NCI-H526 treated with DMSO at 0.1 percent for 48 hours (cell line): Measurements from ENCODE around the gene GPC3.
"Not testable (repeated sequence)": the region's sequence is repeated elsewhere in the genome, so short reads cannot be mapped to it uniquely, and the experiment has no call there.

ENCODE experiments used
- DNase-seq: peaks from one replicate; lab custom pipeline; 2025; lab: John Stamatoyannopoulos, UW

Gene GPC3

DNA sequence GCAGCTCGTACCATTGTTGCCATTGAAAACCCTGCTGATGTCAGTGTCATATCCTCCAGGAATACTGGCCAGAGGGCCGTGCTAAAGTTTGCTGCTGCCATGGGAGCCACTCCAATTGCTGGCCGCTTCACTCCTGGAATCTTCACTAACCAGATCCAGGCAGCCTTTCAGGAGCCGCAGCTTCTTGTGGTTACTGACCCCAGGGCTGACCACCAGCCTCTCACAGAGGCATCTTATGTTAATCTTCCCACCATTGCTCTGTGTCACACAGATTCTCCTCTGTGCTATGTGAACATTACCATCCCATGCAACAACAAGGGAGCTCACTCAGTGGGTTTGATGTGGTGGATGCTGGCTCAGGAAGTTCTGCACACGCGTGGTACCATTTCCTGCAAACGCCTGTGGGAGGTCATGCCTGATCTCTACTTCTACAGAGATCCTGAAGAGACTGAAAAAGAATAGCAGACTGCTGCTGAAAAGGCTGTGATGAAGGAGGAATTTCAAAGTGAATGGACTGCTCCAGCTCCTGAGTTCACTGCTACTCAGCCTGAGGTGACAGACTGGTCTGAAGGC, 222.3 kb downstream of the GPC3 start:
- DNase-seq = not testable (repeated sequence)

DNA sequence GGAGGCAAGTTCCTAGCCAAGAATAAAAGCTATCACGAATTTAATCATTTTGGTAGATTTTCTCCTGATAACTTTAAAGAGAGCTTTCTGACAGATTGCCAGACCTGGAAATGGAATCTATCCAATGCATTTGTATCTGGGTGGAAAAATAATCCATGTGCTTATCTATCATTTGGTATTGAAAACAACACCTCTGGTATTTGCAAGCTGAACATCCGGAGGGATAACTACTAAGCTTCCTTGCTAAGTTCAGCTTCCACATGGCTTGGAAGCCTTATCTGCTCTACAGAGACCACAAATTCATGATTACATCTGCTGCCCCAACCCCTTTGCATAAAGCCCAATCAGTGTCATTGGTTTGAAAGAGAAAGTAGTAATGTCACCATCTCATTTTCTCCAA, 230.7 kb downstream of the GPC3 start:
- no peak for DNase-seq

GRCh38 chrX:133749951-133750350, 235.4 kb downstream of the GPC3 start:
- DNase-seq = no peak

GRCh38 chrX:133749370-133749769, 236.0 kb downstream of the GPC3 start:
- DNase-seq = no peak

DNA sequence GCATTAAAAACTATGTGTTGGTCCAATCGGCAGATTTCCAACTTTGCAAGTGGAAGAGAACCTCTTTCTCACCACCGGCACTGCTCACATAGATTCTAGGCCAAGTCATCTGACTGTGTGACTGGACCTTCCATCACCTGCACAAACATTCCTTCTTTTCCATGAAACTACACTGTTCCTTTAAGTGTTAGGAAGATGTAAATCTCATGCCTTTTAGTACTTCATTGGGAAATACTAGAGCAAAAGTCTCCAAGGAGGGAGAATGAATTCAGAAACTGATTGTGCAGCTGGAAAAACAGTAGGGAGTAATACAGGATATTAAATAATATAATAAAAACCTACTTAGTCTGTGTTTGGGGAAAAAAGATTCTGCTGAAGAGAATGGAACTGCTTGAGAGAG, 238.2 kb downstream of the GPC3 start:
- no peak for DNase-seq

GRCh38 chrX:133746593-133746992, 238.8 kb downstream of the GPC3 start:
- no peak for DNase-seq

GRCh38 chrX:133745349-133745748, 240.0 kb downstream of the GPC3 start:
- DNase-seq = no peak

DNA sequence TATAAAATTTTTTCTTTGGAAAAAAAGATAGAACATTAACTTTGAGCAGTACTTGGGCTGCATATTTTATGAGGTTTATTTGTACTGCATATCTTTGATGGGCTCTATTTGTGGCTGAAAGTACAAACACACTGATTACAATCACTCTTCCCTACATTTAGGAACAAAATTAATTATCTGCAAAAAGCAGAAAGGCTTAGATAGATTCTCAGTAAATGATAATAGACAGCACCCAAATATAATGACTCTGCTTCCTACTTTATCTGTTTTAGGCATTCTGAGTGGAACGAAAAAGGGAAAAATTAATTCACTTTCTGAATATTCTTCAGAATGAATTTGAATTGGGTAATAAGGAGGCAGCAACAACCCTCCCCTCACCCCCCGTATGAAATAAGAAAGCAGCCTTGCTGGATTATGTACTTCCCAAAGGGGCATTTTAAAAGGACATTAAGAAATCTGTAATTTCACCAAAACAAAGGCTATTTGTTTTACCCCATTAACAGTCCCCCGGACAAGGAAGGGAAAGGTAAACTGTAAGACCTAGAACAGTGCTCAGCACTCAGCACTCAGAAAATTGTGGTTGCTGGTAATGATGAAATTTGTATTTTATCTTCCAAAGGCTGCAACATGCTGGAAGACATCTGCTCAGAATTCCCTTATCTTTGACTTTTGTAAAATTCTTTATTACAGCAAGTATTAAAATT, 242.6 kb downstream of the GPC3 start:
- no peak for DNase-seq

GRCh38 chrX:133741303-133741702, 244.1 kb downstream of the GPC3 start:
- DNase-seq = no peak

DNA sequence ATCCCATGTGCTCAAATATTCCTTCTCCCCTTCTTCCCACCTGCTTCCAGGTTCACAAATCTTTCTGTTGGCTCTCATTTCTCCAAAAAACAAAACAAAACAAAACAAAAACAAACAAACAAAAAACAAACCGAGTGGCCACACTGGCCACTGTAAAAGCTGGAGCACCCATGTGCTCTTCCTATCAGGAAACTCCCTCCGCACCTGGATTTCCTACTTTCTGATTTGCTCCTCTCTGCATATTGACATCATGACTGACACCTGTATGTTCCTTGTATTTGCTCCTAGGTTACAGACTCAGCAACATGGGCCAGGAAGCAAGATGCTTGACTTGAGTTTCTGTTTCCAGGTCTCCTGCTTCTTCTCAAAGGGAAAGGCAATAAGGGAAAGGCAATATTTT, 258.8 kb downstream of the GPC3 start:
- DNase-seq = no peak

DNA sequence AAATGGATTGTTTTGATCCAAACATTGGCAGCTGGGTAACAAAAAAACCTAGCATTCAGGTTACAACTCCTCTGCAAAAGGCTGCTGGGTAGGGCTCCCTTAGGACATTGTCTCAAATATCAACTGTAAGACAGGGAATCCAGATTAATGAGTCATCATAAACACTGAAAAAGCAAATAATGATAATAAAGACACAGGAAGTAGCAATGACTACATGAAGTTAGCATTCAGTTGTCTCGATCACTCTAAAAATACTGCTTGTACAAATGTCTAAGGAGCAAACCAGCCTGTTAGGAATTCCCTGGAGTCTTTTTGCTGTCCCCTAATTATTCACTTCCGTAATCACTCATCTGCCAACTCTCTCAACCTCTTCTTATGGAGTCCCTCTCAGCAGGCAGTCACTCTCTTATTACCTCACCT, 259.2 kb downstream of the GPC3 start:
- DNase-seq = no peak

GRCh38 chrX:133723930-133724329, 261.5 kb downstream of the GPC3 start:
- no peak for DNase-seq

- DNase-seq = no peak
Measured at GRCh38 chrX:133722756-133723155, 262.6 kb downstream of the GPC3 start.

DNA sequence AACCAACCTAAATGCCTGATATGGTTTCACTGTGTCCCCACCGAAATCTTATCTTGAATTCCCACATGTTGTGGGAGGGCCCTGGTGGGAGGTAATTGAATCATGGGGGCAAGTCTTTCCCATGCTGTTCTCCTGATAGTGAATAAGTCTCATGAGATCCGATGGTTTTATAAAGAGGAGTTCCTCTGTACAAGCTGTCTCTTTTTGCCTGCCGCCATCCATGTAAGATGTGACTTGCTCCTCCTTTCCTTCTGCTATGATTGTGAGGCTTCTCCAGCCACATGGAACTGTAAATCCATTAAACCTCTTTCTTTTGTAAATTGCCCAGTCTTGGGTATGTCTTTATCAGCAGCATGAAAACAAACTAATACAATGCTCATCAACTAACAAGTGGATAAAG, 265.1 kb downstream of the GPC3 start:
- DNase-seq = not testable (repeated sequence)

DNA sequence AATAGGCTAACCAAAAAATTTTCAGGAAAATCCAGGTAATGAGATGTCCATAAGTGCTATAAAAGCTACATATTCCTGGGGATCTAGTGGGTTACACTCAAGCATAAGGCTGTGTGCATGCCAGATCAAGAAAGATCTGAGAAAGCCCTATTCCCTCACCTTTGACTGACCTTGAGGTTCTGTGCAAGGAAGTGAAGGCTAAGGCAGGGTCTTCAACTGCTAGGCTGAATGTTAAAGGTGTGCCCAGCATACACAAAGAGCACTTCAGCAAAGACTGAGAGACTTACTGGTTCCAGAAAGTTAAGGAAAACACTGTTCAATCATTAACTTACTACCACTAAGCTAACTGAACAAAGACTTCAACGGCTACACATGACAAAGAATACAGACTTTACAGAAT, 269.7 kb downstream of the GPC3 start:
- no peak for DNase-seq

- DNase-seq = peak; percentile 70
Measured at GRCh38 chrX:133709501-133709900, 275.9 kb downstream of the GPC3 start.

DNA sequence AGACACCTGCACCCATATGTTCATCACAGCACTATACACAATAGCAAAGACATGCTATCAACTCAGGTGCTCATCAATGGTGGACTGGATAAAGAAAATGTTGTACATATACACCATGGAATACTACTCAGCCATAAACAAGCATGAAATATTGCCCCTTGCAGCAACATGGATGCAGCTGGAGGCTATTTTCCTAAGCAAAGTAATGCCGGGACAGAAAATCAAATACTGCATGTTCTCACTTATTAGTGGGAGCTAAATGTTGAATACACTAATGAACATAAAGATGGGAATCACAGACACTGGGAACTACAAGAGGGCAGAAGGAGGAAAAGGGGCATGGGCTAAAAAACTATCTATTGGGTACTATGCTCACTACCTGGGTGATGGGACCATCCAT, 278.5 kb downstream of the GPC3 start:
- DNase-seq = no peak

GRCh38 chrX:133702230-133702629, 283.2 kb downstream of the GPC3 start:
- DNase-seq = no peak

DNA sequence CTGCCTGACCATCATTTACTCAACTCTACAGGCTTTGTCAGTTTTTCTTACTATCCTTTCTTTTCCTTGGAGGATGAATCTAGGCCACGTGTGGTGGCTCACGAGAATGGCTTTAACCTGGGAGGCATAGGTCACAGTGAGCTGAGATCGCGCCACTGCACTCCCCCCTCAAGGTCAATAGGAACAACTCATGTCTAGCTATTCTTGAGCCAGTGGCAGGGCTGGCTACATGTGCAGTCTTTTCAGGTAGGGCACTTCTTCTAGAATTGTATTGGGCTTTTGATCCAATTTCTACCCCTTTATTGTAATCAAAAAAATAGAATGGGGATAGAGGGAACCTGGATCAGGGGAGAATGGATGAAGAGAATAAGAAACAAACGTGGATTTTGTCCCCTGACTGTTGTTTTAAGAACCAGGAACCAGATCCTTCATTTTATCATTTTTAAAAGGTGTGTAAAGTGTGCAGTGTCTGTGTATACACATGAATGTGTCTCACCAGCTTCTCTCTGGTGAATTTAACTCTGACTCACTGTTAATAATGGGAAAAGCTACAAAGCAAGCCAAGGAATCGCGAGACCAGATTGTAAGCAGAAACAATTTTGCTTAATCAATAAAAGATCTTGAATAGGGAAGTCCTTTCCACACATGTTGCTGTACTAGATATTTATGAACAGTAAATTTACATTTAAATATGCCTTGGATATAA, 286.2 kb downstream of the GPC3 start:
- no peak for DNase-seq

- no peak for DNase-seq
Measured at GRCh38 chrX:133698298-133698697, 287.1 kb downstream of the GPC3 start.

DNA sequence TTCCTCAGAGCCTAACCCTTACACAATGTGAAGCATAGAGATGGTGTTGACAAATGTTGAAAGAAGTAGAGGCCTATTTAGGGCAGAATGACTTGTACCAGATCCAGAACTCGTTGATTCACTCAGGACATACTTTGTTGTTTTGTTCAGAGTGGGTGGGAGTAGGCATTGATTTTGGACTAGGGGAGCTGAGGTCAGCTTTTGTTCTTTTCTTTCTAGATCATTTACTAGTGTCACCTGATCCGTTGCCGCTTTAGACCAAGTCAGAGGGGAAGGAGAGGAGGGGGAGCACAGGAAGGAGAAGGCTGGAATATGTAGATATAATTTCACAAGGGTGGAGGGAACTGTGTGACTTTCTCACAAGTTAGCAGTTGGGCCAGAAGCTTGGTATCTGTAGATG, 287.7 kb downstream of the GPC3 start:
- DNase-seq = no peak

DNA sequence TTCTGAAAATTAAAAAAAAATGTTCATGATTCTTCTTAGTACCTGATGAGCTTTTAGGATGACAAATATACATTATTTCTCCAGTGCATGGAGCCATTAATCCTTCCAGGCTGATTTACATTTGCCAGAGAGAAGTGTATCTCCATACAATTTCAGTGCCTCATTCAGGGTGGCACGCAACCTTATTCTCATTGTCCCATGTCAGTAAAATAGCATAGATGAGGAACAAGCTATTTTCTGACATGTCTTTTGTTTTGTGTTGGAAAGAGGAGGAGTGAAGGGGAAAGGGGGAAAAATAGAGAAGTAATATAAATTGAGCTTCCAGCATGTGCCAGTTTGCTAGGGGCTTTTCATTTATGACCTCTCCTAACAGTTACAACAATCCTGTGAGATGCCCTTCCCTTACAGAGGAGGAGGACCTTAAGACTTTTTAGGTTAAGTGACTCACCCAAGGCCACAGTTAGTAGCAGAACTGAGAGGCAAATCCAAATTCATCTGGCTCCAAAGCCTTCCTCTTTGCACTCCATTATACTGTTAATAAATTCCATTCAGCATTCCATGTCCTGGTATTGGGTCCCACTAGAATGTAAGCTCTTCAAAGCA, 295.3 kb downstream of the GPC3 start:
- DNase-seq = no peak

DNA sequence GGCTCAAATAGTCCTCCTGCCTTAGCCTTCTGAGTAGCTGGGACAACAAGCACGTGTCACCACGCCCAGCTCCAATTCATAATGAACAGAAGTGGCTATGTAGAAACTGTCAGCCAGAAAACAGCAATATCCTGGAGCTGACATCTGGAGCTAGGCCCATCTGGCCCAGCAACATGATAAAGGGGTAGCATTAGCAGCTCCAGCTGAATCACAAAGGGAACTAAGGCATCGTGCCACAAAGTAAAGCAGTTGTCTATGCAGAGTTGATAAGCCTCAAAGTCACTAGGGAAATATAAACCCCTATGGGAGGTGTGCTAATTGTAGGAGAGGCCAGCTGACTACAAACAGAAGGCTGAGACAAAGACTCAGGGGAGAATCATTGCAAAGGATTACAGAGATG, 299.6 kb downstream of the GPC3 start:
- DNase-seq = peak; percentile 36
